ENCODE data around the gene ZNF778. TPM values are rescaled to one million over a fixed set of nuclear protein-coding genes. Genes with fewer than 3 reads are reported as not detected.

ZNF778 gene
- total RNA-seq, 4 donors from 2014 or later, result 7.5 to 23.3 (median 11.9) TPM

DNA sequence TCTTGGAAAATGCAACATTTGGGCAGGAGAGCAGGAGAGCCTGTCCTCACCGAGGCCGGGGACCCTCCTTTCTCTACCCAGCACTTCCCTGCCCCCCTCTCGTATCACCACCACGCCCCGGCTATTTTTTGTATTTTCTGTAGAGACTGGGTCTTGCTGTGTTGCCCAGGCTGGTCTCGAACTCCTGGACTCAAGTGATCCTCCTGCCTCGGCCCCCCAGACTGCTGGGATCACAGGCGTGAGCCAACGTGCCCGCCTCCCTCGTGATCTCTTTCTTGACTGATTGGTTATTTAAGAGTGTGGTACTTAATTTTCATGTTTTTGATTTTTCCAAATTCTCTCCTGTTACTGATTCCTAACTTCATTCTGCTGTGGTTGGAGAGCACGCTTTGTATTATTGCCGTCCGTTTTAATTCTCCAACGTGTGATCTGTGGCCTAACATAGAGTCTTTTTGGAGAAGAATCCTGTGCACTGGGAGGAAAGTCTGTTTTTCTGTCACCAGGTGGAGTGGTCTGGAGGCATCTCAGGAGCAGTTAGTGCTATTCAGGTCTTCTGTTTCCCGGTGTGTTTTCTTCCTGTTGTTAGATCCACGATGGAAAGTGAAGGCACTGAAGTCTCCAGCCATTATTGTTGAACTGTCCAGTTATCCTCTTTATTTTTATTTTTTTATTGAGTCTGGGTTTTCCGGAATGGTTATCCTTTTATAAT lies 40.4 kb downstream of the ZNF778 start:
- TF ChIP-seq, protein P1, sequence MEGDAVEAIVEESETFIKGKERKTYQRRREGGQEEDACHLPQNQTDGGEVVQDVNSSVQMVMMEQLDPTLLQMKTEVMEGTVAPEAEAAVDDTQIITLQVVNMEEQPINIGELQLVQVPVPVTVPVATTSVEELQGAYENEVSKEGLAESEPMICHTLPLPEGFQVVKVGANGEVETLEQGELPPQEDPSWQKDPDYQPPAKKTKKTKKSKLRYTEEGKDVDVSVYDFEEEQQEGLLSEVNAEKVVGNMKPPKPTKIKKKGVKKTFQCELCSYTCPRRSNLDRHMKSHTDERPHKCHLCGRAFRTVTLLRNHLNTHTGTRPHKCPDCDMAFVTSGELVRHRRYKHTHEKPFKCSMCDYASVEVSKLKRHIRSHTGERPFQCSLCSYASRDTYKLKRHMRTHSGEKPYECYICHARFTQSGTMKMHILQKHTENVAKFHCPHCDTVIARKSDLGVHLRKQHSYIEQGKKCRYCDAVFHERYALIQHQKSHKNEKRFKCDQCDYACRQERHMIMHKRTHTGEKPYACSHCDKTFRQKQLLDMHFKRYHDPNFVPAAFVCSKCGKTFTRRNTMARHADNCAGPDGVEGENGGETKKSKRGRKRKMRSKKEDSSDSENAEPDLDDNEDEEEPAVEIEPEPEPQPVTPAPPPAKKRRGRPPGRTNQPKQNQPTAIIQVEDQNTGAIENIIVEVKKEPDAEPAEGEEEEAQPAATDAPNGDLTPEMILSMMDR (IDR thresholded peaks at IDR 0.05; ENCODE audit: low read depth), result no peak

- TF ChIP-seq, protein P1 (IDR thresholded peaks at IDR 0.05; ENCODE audit: low read depth), result no peak
Measured at GRCh38 chr16:89261691-89262563, 44.4 kb downstream of the ZNF778 start.

- TF ChIP-seq, protein P1 (IDR thresholded peaks at IDR 0.05; ENCODE audit: low read depth), result no peak
Measured at GRCh38 chr16:89264800-89265550, 47.5 kb downstream of the ZNF778 start.

GRCh38 chr16:89265647-89266046 lies 48.1 kb downstream of the ZNF778 start:
- TF ChIP-seq, protein P1 (IDR thresholded peaks at IDR 0.05; ENCODE audit: low read depth), result no peak

DNA sequence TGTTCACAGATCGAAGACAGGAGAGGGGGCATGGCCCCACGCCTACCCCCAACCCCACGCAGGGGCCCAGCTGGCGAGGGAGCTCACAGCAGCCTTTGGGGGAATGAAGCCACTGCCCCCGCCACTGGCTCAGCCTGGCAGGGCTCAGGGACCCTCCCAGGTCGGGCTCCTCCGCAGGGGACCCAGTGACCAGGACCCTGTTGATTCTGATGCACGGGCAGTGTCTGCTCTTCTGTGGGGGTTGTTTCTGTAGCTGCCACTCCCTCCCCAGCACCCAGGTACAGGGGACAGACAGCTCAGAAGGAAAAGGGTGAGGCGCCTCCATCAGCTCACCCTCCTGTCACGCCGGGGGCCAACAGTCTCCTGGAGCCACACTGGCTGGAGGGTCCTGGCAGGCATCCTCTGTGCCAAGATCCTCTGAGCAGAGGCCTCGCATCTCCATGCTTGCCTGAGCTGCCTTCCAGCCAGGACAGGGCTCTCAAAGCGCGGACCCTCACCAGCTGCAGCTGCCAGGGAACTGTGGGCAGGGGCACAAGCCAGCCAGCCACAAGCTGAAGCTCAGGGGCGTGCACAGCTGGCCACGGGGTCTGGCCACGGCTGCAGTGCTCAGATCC lies 49.1 kb downstream of the ZNF778 start:
- TF ChIP-seq, protein P1 (IDR thresholded peaks at IDR 0.05; ENCODE audit: low read depth), result no peak

- TF ChIP-seq, protein P1 (IDR thresholded peaks at IDR 0.05; ENCODE audit: low read depth), result no peak
Measured at GRCh38 chr16:89268585-89268984, 51.1 kb downstream of the ZNF778 start.
